CD14-positive monocyte (primary cell): ENCODE data around the gene TSC22D1. TPM values are rescaled to one million over a fixed set of nuclear protein-coding genes. Genes with fewer than 3 reads are reported as not detected.

Source experiments
- DNase-seq, 3 donors: peaks; one replicate each; pipeline ENCODE4 v3.0.0-alpha.2; 2011 to 2022
- H2AFZ ChIP-seq: 2 replicates; pipeline ENCODE4 v1.6.0; 2012; ENCODE audit warnings: mild to moderate bottlenecking, low read depth, low read length, inconsistent platforms; ENCODE audit not compliant: insufficient read depth, poor library complexity, severe bottlenecking
- H3K27ac ChIP-seq, 2 donors: 1 replicate in 1 of 2; 2 replicates in 1 of 2; pipeline ENCODE4 v1.5.1; 2012 to 2013; ENCODE audit warnings: low read length in 2 of 2, control low read depth in 1 of 2, inconsistent platforms in 1 of 2, low read depth in 1 of 2, mild to moderate bottlenecking in 1 of 2
- H3K27me3 ChIP-seq, 2 donors: one replicate each; pipeline versions ENCODE4 v1.6.0 to v1.6.1; 2011 to 2013; ENCODE audit warnings: low read length in 2 of 2; ENCODE audit not compliant: control insufficient read depth in 2 of 2, insufficient read depth in 2 of 2
- H3K36me3 ChIP-seq, 2 donors: replicated peaks in 1 of 2; 1 replicate in 1 of 2; 2 replicates in 1 of 2; pipeline versions ENCODE4 v1.5.1 to v1.6.1; 2012 to 2013; ENCODE audit warnings: low read length in 2 of 2, control low read depth in 1 of 2, inconsistent platforms in 1 of 2, mild to moderate bottlenecking in 1 of 2; ENCODE audit not compliant: insufficient read depth in 2 of 2, control insufficient read depth in 1 of 2
- H3K4me1 ChIP-seq, 2 donors: 1 replicate in 1 of 2; 2 replicates in 1 of 2; pipeline versions ENCODE4 v1.5.1 to v1.6.1; 2012 to 2013; ENCODE audit warnings: low read length in 2 of 2, control low read depth in 1 of 2, inconsistent platforms in 1 of 2, mild to moderate bottlenecking in 1 of 2, moderate library complexity in 1 of 2; ENCODE audit not compliant: insufficient read depth in 2 of 2, control insufficient read depth in 1 of 2
- H3K4me2 ChIP-seq: replicated peaks from 2 replicates; pipeline ENCODE3; 2012; ENCODE audit warnings: low read length, moderate library complexity, mild to moderate bottlenecking; ENCODE audit not compliant: poor library complexity, severe bottlenecking; ENCODE audit errors: extremely low read depth
- H3K4me3 ChIP-seq, 3 experiments: fragments of 200-600 bp in 1 of 3; sonication (generic) in 1 of 3; replicated peaks in 1 of 3; 1 replicate in 2 of 3; 2 replicates in 1 of 3; pipeline ENCODE4 v1.5.1; 2011 to 2013; ENCODE audit warnings: low read length in 3 of 3, mild to moderate bottlenecking in 3 of 3, control low read depth in 2 of 3, low read depth in 2 of 3, inconsistent platforms in 1 of 3, moderate library complexity in 1 of 3
- H3K79me2 ChIP-seq: 2 replicates; pipeline ENCODE4 v1.6.0; 2012; ENCODE audit warnings: mild to moderate bottlenecking, control low read depth, inconsistent platforms, low read length, moderate library complexity; ENCODE audit not compliant: insufficient read depth
- H3K9ac ChIP-seq: 2 replicates; pipeline ENCODE4 v1.6.0; 2017; ENCODE audit warnings: low read length, mild to moderate bottlenecking; ENCODE audit not compliant: insufficient read depth, poor library complexity, severe bottlenecking
- H3K9me3 ChIP-seq, 2 donors: replicated peaks in 1 of 2; 1 replicate in 1 of 2; 2 replicates in 1 of 2; pipeline versions ENCODE4 v1.5.1 to v1.6.1; 2012 to 2013; ENCODE audit warnings: low read length in 2 of 2, control low read depth in 1 of 2; ENCODE audit not compliant: control insufficient read depth in 1 of 2, insufficient read depth in 1 of 2
- H4K20me1 ChIP-seq: 2 replicates; pipeline ENCODE4 v1.6.0; 2012; ENCODE audit warnings: mild to moderate bottlenecking, low read length, control low read depth, moderate library complexity; ENCODE audit not compliant: insufficient read depth
- H3K27ac Mint-ChIP-seq, 7 donors: one replicate each; pipeline ENCODE4 v1.8.0; 2020; ENCODE audit warnings: mild to moderate bottlenecking in 7 of 7, mixed read lengths in 7 of 7, moderate library complexity in 6 of 7, inconsistent platforms in 2 of 7
- H3K27me3 Mint-ChIP-seq, 3 donors: one replicate each; pipeline ENCODE4 v1.8.0; 2021 to 2022; ENCODE audit warnings: low read depth in 3 of 3, mild to moderate bottlenecking in 3 of 3, mixed read lengths in 3 of 3, moderate library complexity in 3 of 3, inconsistent platforms in 1 of 3
- H3K36me3 Mint-ChIP-seq, 2 donors: one replicate each; pipeline ENCODE4 v1.8.0; 2020; ENCODE audit warnings: mixed read lengths in 2 of 2, inconsistent platforms in 1 of 2, mild to moderate bottlenecking in 1 of 2
- H3K4me1 Mint-ChIP-seq: one replicate; pipeline ENCODE4 v1.8.0; 2020; ENCODE audit warnings: mild to moderate bottlenecking, mixed read lengths
- H3K4me3 Mint-ChIP-seq, 2 donors: one replicate each; pipeline ENCODE4 v1.8.0; 2020; ENCODE audit warnings: mild to moderate bottlenecking in 2 of 2, mixed read lengths in 2 of 2, moderate library complexity in 1 of 2
- H3K9me3 Mint-ChIP-seq, 7 donors: one replicate each; pipeline ENCODE4 v1.8.0; 2020 to 2022; ENCODE audit warnings: mixed read lengths in 7 of 7, mild to moderate bottlenecking in 6 of 7, moderate library complexity in 6 of 7, inconsistent platforms in 2 of 7
- CTCF ChIP-seq: fragments of 200-600 bp; IDR thresholded peaks from one replicate; pipeline ENCODE4 v1.8.0; 2022; ENCODE audit warnings: antibody characterized with exemption, mild to moderate bottlenecking
- WGBS: methylation state at CpG from one replicate; pipeline ENCODE4 v1.1.5; 2013; ENCODE audit warnings: missing lambda C conversion rate; ENCODE audit not compliant: insufficient coverage; 5-methylcytosine and 5-hydroxymethylcytosine counted together
- intact Hi-C, 2 donors: fragments of 100-400 bp; cut with micrococcal nuclease; formaldehyde crosslinking; loops; one replicate each; pipeline versions ENCODE4 v1.15.0 to v1.15.1; 2023
- polyA plus RNA-seq, 3 donors: library from polyadenylated mRNA; depleted of rRNA in 1 of 3; unstranded in 2 of 3; stranded (reverse) in 1 of 3; fragments of 300-500 nt in 2 of 3; fragments of >200 nt in 1 of 3; fragmentation: Illumina TruSeq in 2 of 3; gene quantifications; 1 replicate in 2 of 3; 2 replicates in 1 of 3; pipeline ENCODE4 v1.2.3, GENCODE V29; 2012 to 2021

The TSC22D1 gene
- polyA plus RNA-seq, 3 donors = 1.9 to 10.4 (median 3.1) TPM

- Histone ChIP-seq H4K20me1 (no peaks in the 10 kb centered on the region), H3K9me3 (no peaks in the 10 kb centered on the region), H3K79me2 (no peaks in the 10 kb centered on the region), H3K27ac (no peak overlapping the region), H3K4me3 (no peak overlapping the region), H3K9ac (no peak overlapping the region), H3K4me1 (no peaks in the 10 kb centered on the region), H2AFZ (no peak overlapping the region), H3K4me2 (no peak overlapping the region), H3K27me3 (no peaks in the 10 kb centered on the region), H3K36me3 (no peaks in the 10 kb centered on the region)
- peaks cover 0 to 1% (median 0%) of the 10 kb centered on the region in 3 donors for H3K27me3 Mint-ChIP-seq
- no peak overlapping the region for H3K4me3 Mint-ChIP-seq
- no peaks in the 10 kb centered on the region for H3K4me1 Mint-ChIP-seq
- H3K27ac Mint-ChIP-seq = peak overlapping the region in 1 of 7 donors; percentile 32
- intact Hi-C loops = no loop called here
- H3K9me3 Mint-ChIP-seq = peaks cover 0 to 2% (median 0%) of the 10 kb centered on the region in 7 donors
- DNase-seq = no peak
- 60% methylated on average over 1 of the region's 3 CpGs for WGBS
- H3K36me3 Mint-ChIP-seq = peaks cover 3% of the 10 kb centered on the region in 2 donors
- TF ChIP-seq CTCF = no peak
Observed at GRCh38 chr13:44508562-44509077, 67.5 kb downstream of the TSC22D1 start.

- Histone ChIP-seq H3K27me3 (no peaks in the 10 kb centered on the region), H3K9me3 (no peaks in the 10 kb centered on the region), H3K27ac (no peak overlapping the region), H2AFZ (no peak overlapping the region), H3K9ac (no peak overlapping the region), H3K4me1 (no peaks in the 10 kb centered on the region), H4K20me1 (no peaks in the 10 kb centered on the region), H3K79me2 (no peaks in the 10 kb centered on the region), H3K4me3 (no peak overlapping the region), H3K36me3 (no peaks in the 10 kb centered on the region), H3K4me2 (no peak overlapping the region)
- Mint-ChIP-seq H3K9me3 (peaks cover 0 to 2% (median 0%) of the 10 kb centered on the region in 7 donors), H3K4me3 (no peak overlapping the region), H3K36me3 (no peaks in the 10 kb centered on the region), H3K27ac (no peak overlapping the region), H3K27me3 (peaks cover 0 to 1% (median 0%) of the 10 kb centered on the region in 3 donors), H3K4me1 (no peaks in the 10 kb centered on the region)
- no peak for TF ChIP-seq CTCF
- intact Hi-C loops = no loop called here
- no peak for DNase-seq
- WGBS = 100% methylated on average over 1 of the region's 4 CpGs
Observed at GRCh38 chr13:44507639-44508038, 68.5 kb downstream of the TSC22D1 start.
